Measurements from ENCODE around the gene NUFIP2.
A peak's percentile ranks its signal among the peaks of the same experiment; 100 is the strongest.
"Not testable (repeated sequence)": the region's sequence is repeated elsewhere in the genome, so short reads cannot be mapped to it uniquely, and the experiment has no call there.

NUFIP2 gene

GRCh38 chr17:29293890-29294579 lies at the start of gene NUFIP2:
TSS of gene NUFIP2 (minus strand) at chr17:29294148. CDS start at chr17:29294059, 89 bp downstream.
- peak; percentile 97 for DNase-seq (ENCODE audit: low read depth)

DNA sequence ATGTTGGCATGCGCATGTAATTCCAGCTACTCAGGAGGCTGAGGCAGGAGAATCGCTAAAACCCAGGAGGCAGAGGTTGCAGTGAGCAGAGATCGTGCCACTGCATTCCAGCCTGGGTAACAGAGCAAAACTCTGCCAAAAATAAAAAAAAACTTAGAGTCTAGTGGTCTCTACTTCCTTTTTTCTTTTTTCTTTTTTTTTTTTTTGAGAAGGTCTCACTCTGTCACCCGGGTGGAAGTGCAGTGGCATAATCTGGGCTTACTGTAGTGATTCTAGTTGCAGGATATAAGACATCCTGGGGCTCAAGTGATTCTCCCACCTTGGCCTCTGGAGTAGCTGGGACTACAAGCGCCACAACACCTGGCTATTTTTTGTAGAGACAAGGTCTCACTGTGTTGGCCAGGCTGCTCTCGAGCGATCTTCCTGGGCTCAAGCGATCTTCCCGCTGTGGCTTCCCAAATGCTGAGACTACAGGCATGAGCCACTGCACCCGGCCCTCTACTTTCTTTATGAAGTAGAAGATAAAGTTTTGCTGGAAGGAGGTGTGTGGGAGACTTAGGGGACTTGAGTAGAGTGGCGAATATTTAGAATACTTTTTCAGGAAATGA lies 48.3 kb upstream of the NUFIP2 start:
- no peak for DNase-seq (ENCODE audit: low read depth)

GRCh38 chr17:29341726-29342125 lies 47.8 kb upstream of the NUFIP2 start:
- no peak for DNase-seq (ENCODE audit: low read depth)

GRCh38 chr17:29339016-29339415 lies 45.1 kb upstream of the NUFIP2 start:
- not testable (repeated sequence) for DNase-seq (ENCODE audit: low read depth)

DNA sequence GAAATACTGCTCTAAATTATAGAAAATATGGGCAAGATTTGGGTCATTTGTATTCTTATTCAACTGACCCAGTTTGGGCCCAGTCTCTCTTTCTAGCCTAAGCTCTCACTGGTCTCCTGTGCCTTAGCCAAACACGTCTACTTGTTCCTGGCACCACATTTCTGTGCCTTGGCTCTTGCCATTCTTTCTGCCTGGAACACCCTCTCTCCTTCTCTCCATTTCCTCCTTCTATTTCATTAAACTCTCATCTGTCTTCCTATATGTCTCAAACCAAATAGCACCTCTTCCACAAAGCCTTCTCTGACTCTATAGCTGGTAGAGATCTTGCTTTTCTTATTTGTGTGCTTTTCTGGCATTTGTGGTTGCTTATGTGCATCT lies 37.7 kb upstream of the NUFIP2 start:
- no peak for DNase-seq (ENCODE audit: low read depth)

- DNase-seq (ENCODE audit: low read depth): no peak
Measured at GRCh38 chr17:29331075-29331707, 37.2 kb upstream of the NUFIP2 start.

DNA sequence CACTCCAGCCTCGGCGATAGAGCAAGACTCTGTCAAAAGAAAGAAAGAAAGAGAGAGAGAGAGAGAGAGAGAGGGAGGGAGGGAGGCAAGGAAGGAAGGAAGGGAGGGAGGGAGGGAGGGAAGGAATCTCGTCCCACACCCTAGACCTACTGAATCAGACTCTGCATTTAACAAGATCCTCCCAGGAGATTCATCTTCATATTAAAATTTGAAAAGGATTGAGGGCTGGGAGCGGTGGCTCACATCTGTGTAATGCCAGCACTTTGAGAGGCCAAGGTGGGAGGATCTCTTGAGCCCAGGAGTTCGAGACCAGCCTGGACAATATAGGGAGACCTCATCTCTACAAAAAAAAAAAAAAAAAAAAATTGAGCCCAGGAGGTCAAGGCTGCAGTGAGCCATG lies 33.5 kb upstream of the NUFIP2 start:
- DNase-seq (ENCODE audit: low read depth): no peak

DNA sequence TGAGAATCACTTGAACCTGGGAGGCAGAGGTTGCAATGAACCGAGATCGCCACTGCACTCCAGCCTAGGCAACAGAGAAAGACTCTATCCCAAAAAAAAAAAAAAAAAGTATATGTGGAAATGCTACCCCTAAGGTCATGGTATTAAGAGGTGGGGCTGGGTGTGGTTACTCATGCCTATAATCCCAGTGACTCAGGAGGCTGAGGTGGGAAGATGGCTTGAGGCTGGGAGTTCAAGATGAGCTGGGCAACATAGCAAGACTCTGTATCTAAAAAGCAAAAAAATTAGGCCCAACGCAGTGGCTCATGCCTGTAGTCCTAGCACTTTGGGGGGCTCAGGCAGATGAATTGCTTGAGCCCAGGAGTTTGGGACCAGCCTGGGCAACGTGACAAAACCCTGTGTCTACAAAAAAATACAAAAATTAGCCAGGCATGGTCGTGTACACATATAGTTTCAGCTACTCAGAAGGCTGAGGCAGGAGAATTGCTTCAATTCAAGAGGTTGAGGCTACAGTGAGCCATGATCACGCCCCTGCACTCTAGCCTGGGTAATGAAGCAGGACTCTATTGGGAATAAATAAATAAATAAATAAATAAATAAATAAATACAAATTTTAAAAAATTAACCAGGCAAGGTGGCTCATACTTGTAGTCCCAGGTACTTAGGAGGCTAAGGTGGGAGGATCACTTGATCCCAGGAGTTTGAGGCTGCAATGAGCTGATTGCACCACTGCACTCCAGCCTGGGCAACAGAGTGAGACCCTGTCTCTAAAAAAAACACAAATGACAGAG lies 32.3 kb upstream of the NUFIP2 start:
- DNase-seq (ENCODE audit: low read depth): no peak

DNA sequence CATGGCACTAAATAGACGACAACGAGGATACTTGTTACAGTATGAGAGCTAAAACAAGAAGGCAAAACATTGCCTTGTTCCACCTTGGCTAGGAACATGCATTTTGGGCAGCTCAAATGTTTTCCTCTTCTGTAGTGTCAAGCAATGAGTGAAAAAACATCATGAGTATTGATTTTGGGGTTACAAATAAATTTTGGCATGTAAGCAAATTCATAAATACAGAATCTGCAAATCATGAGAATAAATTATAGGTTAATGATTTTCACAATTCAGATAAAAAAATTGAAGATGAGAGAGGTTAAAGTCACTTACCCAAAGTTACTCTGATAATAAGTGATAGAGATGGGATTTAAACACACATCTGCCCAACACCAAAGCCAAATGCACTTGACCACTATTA lies 28.4 kb upstream of the NUFIP2 start:
- no peak for DNase-seq (ENCODE audit: low read depth)

DNA sequence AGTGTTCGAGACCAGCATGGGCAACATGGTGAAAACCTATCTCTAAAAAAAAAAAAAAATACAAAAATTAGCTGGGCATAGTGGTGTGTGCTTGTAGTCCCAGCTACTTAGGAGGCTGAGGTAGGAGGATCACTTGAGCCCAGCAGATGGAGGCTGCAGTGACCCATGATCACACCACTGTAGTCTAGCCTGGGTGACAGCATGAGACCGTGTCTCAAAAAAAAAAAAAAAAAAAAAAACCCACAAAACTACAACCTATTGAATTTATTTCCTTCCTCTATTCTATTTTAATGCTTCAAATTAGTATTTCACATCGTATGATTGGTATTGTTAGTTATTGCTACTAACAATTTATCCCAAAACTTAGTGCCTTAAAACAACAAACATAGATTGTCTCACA lies 9.4 kb upstream of the NUFIP2 start:
- no peak for DNase-seq (ENCODE audit: low read depth)

- no peak for DNase-seq (ENCODE audit: low read depth)
Measured at GRCh38 chr17:29299031-29299430, 5.1 kb upstream of the NUFIP2 start.

DNA sequence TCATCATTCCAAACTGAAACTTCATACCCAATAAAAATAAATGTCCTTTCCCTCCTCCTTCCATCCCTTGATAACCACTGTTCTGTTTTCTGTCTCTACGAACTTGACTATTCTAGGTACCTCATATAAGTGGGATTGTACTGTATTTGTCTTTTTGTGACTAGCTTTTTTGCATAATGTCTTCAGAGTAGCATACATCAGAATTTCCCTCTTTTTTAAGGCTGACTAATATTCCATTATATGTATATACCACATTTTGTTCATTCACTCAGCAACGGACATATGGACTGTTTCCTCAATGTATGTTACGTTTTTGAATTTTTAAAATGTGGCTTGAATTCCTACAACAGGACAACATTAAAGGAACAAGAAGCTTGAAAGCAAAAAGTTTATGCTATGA lies 1.5 kb upstream of the NUFIP2 start:
- DNase-seq (ENCODE audit: low read depth): no peak

DNA sequence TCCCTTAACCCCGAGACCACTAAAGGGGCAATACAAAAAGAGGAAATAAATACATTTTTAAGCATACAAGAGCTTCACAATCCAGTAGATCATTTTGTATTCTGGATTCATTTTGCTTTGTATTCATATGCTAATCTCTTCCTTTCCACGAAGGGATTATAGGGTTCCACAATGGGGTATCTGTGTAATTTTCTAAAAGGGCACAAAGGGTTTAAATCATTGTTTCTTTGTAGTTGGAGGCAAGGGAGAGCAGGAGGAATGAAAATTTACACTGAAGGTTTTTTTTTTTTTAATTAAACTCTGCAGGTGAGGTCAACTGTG lies 592 bp upstream of the NUFIP2 start:
- no peak for DNase-seq (ENCODE audit: low read depth)

DNA sequence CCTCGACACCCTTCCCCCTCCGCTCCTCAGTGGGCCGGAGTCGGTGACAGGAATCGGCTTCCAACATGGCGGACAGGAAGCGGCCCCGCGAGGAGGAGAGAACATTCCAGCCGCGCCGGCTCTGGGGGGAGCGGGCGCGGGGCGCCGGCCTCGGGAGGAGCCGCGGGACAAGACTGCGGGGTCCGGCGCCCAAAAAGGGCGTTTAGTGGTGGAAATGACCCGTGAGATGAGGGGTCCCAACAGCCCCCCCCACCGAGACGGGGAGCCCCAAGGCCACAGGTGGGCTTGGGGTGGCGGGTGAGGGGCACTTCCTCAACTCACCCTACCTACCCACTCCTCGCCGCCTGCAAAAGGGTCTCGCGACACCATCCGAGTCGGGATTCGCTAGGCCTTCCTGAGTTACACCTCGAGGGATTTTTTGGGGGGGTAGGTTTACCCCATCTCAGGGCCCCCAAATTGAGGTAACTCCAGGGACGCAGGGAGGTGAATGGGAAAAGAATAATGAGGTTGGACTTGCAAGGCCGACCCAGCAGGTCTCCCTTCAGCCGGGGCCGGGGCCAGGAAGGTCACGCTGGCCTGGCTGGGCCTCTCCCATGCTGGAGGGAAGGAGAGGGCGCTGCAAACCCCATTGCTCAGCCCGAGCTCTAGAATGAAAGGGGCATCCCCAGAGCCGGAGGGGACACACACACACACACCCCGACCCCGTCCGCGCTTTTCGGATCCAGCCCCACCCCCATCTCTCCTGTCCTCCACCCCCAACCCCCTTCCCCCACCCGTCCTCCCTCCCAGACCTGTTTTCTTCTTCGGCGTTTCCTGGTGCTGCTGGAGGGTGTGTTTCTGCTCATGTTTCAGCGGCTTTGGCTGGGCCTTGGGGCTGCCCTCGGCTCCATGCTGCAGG lies 707 bp downstream of the NUFIP2 start:
- DNase-seq (ENCODE audit: low read depth): peak; percentile 35

DNA sequence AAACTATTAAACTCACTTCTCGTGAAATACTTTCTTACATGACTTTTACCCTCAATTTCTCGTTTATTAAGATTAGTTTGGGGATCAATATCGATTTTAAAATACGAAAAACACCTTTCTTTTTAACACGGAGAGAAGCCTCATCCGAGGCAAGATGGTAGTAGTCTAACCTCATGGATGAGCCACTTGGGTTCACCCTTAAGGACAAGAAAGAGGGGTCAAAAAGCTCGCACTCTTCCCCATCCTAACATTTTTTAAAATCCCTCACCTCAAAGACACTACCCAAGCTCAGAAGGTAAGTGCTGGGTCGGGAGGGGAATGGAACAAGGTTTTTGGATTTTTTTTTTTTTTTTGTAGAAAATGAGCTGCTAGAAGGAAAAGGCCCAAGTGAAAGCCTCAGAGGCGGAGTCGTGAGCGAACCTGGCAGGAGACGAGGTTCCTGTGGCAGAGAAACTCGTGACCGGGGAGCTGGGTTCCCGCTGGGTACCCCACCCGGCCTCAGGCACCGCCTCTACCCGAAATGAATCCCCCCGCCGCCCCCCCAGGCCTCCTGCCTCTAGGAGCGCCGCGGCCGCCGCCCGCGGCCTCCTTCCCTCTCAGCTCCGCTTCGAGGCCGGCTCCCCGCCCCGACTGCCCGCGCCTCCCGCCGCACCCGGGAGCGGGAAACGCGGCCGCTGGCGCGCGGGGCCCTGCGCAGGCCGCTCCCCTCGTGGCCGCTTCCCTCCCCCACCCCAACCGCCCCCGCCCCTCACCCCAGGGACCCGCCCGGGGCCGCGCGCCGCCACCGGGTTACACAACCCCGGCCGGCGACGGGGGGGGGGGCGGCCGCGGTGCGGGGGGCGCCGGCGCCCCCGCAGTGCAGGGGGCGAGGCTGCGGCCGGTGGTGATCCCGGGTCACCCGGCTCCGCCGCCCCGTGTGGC lies 1.6 kb downstream of the NUFIP2 start:
- peak; percentile 43 for DNase-seq (ENCODE audit: low read depth)

- DNase-seq (ENCODE audit: low read depth): no peak
Measured at GRCh38 chr17:29291163-29291752, 2.7 kb downstream of the NUFIP2 start.

DNA sequence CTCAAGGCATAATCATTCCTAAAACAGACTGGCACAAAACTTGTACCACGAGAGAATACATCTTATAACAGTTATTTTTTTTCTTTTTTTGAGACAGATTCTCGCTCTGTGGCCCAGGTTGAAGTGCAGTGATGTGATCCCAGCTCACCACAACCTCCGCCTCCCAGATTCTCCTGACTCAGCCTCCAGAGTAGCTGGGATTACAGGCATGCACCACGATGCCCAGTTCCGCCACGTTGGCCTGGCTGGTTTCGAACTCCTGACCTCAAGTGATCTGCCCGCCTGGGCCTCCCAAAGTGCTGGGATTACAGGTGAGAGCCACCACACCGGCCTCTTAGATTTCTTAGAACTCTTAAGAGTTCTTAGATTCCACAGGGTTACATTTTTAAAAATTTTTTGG lies 4.1 kb downstream of the NUFIP2 start:
- DNase-seq (ENCODE audit: low read depth): no peak

DNA sequence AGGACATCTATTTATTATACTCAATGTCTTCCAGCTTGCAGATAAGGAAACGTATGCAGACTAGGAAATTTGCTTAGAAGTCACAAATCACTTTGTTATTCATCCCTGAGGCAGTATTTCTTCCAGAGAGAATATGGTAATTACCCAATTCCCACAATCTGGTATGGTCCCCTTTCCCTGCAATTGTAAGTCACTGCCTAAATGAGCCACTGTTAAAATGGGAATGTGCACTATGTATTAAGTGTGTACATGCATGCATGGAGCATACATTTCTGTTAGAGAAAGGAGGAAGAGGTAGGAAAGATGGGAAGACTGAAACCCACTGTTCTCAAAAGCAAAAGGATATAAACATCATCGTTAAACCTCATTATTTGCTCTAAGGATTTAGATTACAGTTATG lies 10.0 kb downstream of the NUFIP2 start:
- no peak for DNase-seq (ENCODE audit: low read depth)

DNA sequence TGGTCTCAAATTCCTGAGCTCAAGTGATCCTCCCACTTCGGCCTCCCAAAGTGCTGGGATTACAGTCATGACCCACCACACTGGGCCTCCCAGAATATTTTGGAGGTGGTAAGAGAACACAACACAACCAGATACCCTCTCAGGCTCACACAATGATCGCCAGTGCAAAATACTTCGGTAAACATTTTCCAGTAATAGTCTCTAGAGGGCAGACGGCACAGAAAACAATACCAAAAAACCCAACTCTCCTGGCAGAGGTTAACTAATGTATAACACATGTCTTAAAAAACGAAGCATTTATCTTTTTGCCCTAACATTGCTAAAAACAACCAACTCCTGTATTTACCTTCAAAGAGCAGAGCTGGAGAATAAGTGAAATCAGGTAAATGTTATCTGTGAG lies 10.5 kb downstream of the NUFIP2 start:
- no peak for DNase-seq (ENCODE audit: low read depth)

DNA sequence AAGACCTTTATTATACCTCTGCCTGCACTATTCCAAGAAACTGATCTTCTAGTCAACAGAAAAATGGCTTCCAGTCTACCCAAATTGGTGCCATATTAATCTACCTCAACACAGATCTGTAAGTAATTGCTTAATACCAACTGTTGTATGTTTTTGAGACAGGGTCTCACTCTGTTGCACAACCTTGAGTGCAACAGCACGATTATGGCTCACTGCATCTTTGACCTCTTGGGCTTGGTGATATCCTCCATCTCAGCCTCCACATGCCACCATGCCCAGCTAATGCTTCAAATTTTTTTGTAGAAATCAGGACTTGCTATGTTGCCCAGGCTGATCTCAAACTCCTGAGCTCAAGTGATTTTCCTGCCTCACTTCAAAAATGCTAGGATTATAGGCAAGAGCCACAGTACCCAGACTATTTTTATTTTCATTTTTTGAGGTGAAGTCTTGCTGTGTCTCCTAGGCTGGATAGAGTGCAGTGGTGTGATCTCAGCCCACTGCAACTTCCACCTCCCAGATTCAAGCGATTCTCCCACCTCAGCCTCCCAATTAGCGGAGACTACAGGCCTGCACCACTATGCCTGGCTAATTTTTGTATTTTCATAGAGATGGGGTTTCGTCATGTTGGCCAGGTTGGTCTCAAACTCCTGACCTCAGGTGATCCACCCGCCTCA lies 14.4 kb downstream of the NUFIP2 start:
- no peak for DNase-seq (ENCODE audit: low read depth)
